Kidney epithelial cell (primary cell): ENCODE results near the gene LRRC14B. TPM values are rescaled to one million over a fixed set of nuclear protein-coding genes. Genes with fewer than 3 reads are reported as not detected.

ENCODE experiments used
- DNase-seq: peaks from one replicate; pipeline ENCODE4 v3.0.0-alpha.2; 2010; ENCODE audit warnings: low read depth
- H3K27me3 ChIP-seq: 2 replicates; pipeline ENCODE4 v1.6.0; 2011; ENCODE audit warnings: low read length; ENCODE audit not compliant: control insufficient read depth, insufficient read depth
- H3K36me3 ChIP-seq: 2 replicates; pipeline ENCODE4 v1.5.1; 2011; ENCODE audit warnings: low read length; ENCODE audit not compliant: control insufficient read depth, insufficient read depth
- H3K4me3 ChIP-seq: 2 replicates; pipeline ENCODE4 v1.5.1; 2011; ENCODE audit warnings: low read depth, mild to moderate bottlenecking, control low read depth, low read length
- total RNA-seq: library from RNA; depleted of rRNA; stranded (reverse); fragments of >200 nt; gene quantifications from 2 replicates; pipeline ENCODE4 v1.2.3, GENCODE V29; 2015
- TF ChIP-seq, protein P1 (sequence below): IDR thresholded peaks from 2 replicates; pipeline ENCODE4 v1.5.1; 2011; ENCODE audit warnings: mild to moderate bottlenecking, moderate library complexity, low read length, control low read depth, inconsistent platforms; ENCODE audit not compliant: insufficient read depth, poor library complexity, severe bottlenecking

LRRC14B gene
- total RNA-seq, 1 donor from 2014 or later, result not detected

DNA sequence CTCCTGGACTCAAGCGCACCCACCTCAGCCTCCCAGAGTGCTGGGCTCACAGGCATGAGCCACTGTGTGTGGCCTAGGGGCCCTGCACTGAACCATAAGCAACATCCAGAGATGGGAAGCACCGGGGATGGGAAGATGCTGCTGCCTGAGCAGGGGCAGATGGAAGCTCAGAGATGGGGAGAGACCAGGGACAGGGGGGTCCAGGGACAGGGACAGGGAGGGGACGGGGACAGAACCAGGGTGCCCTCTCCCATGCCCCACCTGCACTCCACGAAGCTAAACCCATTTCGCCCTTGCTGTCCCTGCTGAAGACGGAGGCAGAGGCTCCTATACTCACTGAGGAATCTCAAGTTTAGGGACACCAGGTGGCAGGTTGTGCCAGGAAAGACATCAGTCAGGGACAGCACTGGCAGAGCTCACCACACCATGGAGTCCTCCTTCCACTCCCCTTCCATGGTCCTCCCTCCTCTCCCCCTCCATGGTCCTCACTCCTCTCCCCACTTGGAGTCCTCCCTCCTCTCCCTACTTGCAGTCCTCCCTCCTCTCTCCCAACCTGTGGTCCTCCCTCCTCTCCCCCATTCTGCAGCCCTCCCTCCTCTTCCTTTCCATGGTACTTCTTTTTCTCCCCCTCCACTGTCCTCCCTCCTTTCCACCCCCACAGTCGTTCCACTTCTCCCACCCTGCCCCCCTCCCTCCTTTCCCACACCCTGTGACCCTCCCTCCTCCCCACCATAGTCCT lies 45.5 kb upstream of the LRRC14B start:
- Histone ChIP-seq H3K4me3 (no peak overlapping the region), H3K27me3 (no peaks in the 10 kb centered on the region), H3K36me3 (no peaks in the 10 kb centered on the region)
- TF ChIP-seq, protein P1, sequence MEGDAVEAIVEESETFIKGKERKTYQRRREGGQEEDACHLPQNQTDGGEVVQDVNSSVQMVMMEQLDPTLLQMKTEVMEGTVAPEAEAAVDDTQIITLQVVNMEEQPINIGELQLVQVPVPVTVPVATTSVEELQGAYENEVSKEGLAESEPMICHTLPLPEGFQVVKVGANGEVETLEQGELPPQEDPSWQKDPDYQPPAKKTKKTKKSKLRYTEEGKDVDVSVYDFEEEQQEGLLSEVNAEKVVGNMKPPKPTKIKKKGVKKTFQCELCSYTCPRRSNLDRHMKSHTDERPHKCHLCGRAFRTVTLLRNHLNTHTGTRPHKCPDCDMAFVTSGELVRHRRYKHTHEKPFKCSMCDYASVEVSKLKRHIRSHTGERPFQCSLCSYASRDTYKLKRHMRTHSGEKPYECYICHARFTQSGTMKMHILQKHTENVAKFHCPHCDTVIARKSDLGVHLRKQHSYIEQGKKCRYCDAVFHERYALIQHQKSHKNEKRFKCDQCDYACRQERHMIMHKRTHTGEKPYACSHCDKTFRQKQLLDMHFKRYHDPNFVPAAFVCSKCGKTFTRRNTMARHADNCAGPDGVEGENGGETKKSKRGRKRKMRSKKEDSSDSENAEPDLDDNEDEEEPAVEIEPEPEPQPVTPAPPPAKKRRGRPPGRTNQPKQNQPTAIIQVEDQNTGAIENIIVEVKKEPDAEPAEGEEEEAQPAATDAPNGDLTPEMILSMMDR, result no peak
- no peak for DNase-seq

DNA sequence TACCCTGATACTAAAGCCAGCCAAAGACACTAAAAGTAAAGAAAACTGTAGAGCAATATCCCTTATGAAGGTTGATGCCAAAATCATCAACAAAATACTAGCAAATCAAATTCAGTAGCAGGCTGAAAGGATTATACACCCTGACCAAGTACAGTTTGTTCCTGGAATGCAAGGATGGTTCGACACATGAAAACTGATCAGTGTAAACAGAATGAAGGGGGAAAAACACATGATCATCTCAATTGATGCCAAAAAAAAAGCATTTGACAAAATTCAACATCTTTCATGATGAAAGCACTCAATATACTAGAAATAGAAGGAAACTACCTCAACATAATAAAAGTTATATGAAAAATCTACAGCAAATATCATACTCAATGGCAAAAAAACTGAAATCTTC lies 43.5 kb upstream of the LRRC14B start:
- no peak overlapping the region for H3K4me3 ChIP-seq
- no peak for DNase-seq
- H3K36me3 ChIP-seq, result no peaks in the 10 kb centered on the region
- TF ChIP-seq, protein P1, result no peak
- no peaks in the 10 kb centered on the region for H3K27me3 ChIP-seq

DNA sequence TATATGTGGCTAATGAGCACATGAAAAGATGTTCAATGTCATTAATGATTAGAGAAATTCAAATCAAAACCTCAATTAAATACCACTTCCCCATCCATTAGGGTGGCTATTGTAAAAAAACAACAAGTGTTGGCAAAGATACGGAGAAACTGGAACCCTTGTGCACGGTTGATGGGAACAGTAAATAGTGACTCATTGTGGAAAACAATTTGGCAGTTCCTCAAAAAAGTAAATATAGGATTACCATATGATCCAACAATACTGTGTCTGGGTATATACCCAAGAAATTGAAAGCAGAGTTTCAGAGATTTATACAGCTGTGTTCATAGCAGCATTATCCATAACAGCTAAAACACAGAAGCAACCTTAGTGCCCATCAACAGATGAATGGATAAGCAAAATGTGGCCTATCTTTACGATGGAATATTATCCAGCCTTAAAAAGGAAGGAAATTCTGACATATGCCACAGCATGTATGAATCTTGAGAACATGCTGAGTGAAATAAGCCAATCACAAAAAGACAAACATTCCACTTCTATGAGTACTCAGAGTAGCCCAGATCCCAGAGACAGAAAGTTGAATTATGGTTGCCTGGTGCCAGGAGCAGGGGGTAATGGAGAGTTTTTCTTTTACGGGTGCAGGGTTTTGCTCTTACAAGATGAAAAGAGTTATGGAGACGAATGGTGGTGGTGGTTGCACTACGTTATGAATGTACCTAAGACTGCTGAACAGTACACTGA lies 41.4 kb upstream of the LRRC14B start:
- Histone ChIP-seq H3K36me3 (no peaks in the 10 kb centered on the region), H3K4me3 (no peak overlapping the region), H3K27me3 (no peaks in the 10 kb centered on the region)
- no peak for DNase-seq
- TF ChIP-seq, protein P1, result no peak

DNA sequence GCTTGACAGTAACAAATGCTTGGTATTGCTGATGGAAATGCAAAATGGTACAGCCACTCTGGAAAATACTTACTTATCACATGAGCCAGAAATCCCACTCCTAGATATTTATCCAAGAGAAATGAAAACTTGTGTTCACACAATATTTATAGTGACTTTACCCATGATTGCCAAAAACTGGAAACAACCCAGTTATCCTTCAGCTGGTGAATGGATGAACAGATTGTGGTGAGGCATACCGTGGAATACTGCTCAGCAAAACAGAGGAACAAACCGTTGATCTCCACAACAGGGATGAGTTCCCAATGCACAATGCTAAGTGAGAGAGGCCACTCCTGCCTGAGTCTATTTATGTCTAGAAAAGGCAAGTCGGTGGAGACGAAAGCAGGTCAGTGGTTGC lies 40.5 kb upstream of the LRRC14B start:
- Histone ChIP-seq H3K27me3 (no peaks in the 10 kb centered on the region), H3K36me3 (no peaks in the 10 kb centered on the region), H3K4me3 (no peak overlapping the region)
- TF ChIP-seq, protein P1, result no peak
- DNase-seq, result no peak

DNA sequence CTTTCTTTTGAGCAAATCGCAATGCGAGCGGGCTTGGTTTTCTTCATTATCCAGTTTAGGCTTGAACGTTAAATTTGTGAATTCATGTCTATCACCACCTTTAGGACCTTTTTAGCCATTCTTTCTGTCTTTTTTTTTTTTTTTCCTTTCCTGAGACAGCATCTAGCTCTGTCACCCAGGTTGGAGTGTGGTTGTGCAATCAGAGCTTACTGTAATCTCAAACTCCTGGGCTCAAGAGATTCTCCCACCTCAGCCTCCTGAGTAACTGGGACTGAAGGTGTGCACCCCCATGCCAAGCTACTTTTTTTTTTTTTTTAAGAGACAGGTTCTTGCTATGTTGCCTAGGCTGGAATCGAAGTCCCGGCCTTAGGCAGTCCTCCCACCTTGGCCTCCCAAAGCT lies 39.2 kb upstream of the LRRC14B start:
- DNase-seq, result no peak
- no peaks in the 10 kb centered on the region for H3K27me3 ChIP-seq
- no peak overlapping the region for H3K4me3 ChIP-seq
- TF ChIP-seq, protein P1, result no peak
- no peaks in the 10 kb centered on the region for H3K36me3 ChIP-seq
